Measurements from ENCODE around the gene HMGB4.

HMGB4 gene

GRCh38 chr1:33846861-33847260, 17.0 kb upstream of the HMGB4 start:
- H3K4me3 ChIP-seq (replicated peaks; ENCODE audit: insufficient read depth, low read length): no peak overlapping the region
- no peak for DNase-seq (ENCODE audit: low read depth in 1 of 2, low spot score in 1 of 2)
- no peak overlapping the region for H3K27ac ChIP-seq (replicated peaks)
- H3K27me3 ChIP-seq (ENCODE audit: insufficient read depth, poor library complexity, severe bottlenecking): no peaks in the 10 kb centered on the region
- no peak for TF ChIP-seq CTCF (IDR thresholded peaks at IDR 0.05; ENCODE audit: insufficient read depth, low read length)
- TF ChIP-seq SPI1 (IDR thresholded peaks at IDR 0.05; ENCODE audit: borderline replicate concordance, low read depth): no peak
- no peak for TF ChIP-seq REST (IDR thresholded peaks at IDR 0.05; ENCODE audit: insufficient replicate concordance, low read depth)
- TF ChIP-seq GABPA (IDR thresholded peaks at IDR 0.05; ENCODE audit: low read depth): no peak
- TF ChIP-seq POLR2AphosphoS5 (IDR thresholded peaks at IDR 0.05; ENCODE audit: low read depth): no peak

- H3K27me3 ChIP-seq (ENCODE audit: insufficient read depth, poor library complexity, severe bottlenecking): no peaks in the 10 kb centered on the region
- TF ChIP-seq GABPA (IDR thresholded peaks at IDR 0.05; ENCODE audit: low read depth) (no peak), POLR2AphosphoS5 (IDR thresholded peaks at IDR 0.05; ENCODE audit: low read depth) (no peak), SPI1 (IDR thresholded peaks at IDR 0.05; ENCODE audit: borderline replicate concordance, low read depth) (no peak), REST (IDR thresholded peaks at IDR 0.05; ENCODE audit: insufficient replicate concordance, low read depth) (no peak), CTCF (IDR thresholded peaks at IDR 0.05; ENCODE audit: insufficient read depth, low read length) (no peak)
- H3K27ac ChIP-seq (replicated peaks): no peak overlapping the region
- no peak overlapping the region for H3K4me3 ChIP-seq (replicated peaks; ENCODE audit: insufficient read depth, low read length)
- DNase-seq (ENCODE audit: low read depth in 1 of 2, low spot score in 1 of 2): no peak
These were observed 15.5 kb upstream of the HMGB4 start for GRCh38 chr1:33848205-33848937.

- TF ChIP-seq GABPA (IDR thresholded peaks at IDR 0.05; ENCODE audit: low read depth) (no peak), SPI1 (IDR thresholded peaks at IDR 0.05; ENCODE audit: borderline replicate concordance, low read depth) (no peak), CTCF (IDR thresholded peaks at IDR 0.05; ENCODE audit: insufficient read depth, low read length) (no peak)
- no peaks in the 10 kb centered on the region for H3K27me3 ChIP-seq (ENCODE audit: insufficient read depth, poor library complexity, severe bottlenecking)
- no peak for DNase-seq (ENCODE audit: low read depth in 1 of 2, low spot score in 1 of 2)
These were observed 14.7 kb upstream of the HMGB4 start for GRCh38 chr1:33849211-33849610.

GRCh38 chr1:33850481-33850880, 13.4 kb upstream of the HMGB4 start:
- Histone ChIP-seq H3K4me3 (replicated peaks; ENCODE audit: insufficient read depth, low read length) (no peak overlapping the region), H3K27me3 (ENCODE audit: insufficient read depth, poor library complexity, severe bottlenecking) (no peaks in the 10 kb centered on the region), H3K27ac (replicated peaks) (no peak overlapping the region)
- TF ChIP-seq GABPA (IDR thresholded peaks at IDR 0.05; ENCODE audit: low read depth) (no peak), REST (IDR thresholded peaks at IDR 0.05; ENCODE audit: insufficient replicate concordance, low read depth) (no peak), POLR2AphosphoS5 (IDR thresholded peaks at IDR 0.05; ENCODE audit: low read depth) (no peak), SPI1 (IDR thresholded peaks at IDR 0.05; ENCODE audit: borderline replicate concordance, low read depth) (no peak), CTCF (IDR thresholded peaks at IDR 0.05; ENCODE audit: insufficient read depth, low read length) (no peak)
- DNase-seq (ENCODE audit: low read depth in 1 of 2, low spot score in 1 of 2): no peak

More at GRCh38 chr1:33849211-33849610, 14.7 kb upstream of the HMGB4 start:
- no peak overlapping the region for H3K4me3 ChIP-seq (replicated peaks; ENCODE audit: insufficient read depth, low read length)
- H3K27ac ChIP-seq (replicated peaks): no peak overlapping the region
